ENCODE data around the gene SHISA3.

GRCh38 chr4:42377497-42377896, 19.8 kb upstream of the SHISA3 start:
- TF ChIP-seq CTCF (IDR thresholded peaks at IDR 0.05; ENCODE audit: low read length) (no peak), EZH2phosphoT487 (IDR thresholded peaks at IDR 0.05; ENCODE audit: low read length) (no peak), EZH2 (optimal IDR thresholded peaks at IDR 0.05; ENCODE audit: low read depth, low read length) (no peak)

All from MM.1S (cell line).